Lung microvascular endothelial cell (primary cell): ENCODE results near the gene RANBP3L. TPM values are rescaled to one million over a fixed set of nuclear protein-coding genes. Genes with fewer than 3 reads are reported as not detected.
A peak's percentile ranks its signal among the peaks of the same experiment; 100 is the strongest.
"Not testable (repeated sequence)": the region's sequence is repeated elsewhere in the genome, so short reads cannot be mapped to it uniquely, and the experiment has no call there.

Source experiments
- DNase-seq, 2 donors: peaks; one replicate each; pipeline versions ENCODE4 v3.0.0 to v3.0.0-alpha.2; 2010; ENCODE audit warnings: low read depth in 2 of 2
- total RNA-seq: library from RNA; depleted of rRNA; stranded (reverse); fragments of >200 nt; gene quantifications from 2 replicates; pipeline ENCODE4 v1.2.1, GENCODE V29; 2014

The RANBP3L gene
- total RNA-seq = under 0.01 and 0.20 TPM in 2 replicates

GRCh38 chr5:36301858-36302603 lies at the start of gene RANBP3L:
Gene RANBP3L (minus strand): TSS chr5:36301902. CDS start chr5:36301416, 486 bp downstream.
- DNase-seq = peak; percentile 5 to 43

GRCh38 chr5:36346896-36347690 lies 45.4 kb upstream of the RANBP3L start:
- no peak for DNase-seq

- DNase-seq = no peak
Measured at GRCh38 chr5:36344899-36345298, 43.2 kb upstream of the RANBP3L start.

- not testable (repeated sequence) for DNase-seq
Measured at GRCh38 chr5:36341720-36342119, 40.0 kb upstream of the RANBP3L start.

GRCh38 chr5:36337597-36337996 lies 35.9 kb upstream of the RANBP3L start:
- no peak for DNase-seq

GRCh38 chr5:36334315-36334714 lies 32.6 kb upstream of the RANBP3L start:
- DNase-seq = no peak

- not testable (repeated sequence) for DNase-seq
Measured at GRCh38 chr5:36332720-36333119, 31.0 kb upstream of the RANBP3L start.

GRCh38 chr5:36325196-36325595 lies 23.5 kb upstream of the RANBP3L start:
- DNase-seq = no peak

- DNase-seq = no peak
Measured at GRCh38 chr5:36323926-36324781, 22.5 kb upstream of the RANBP3L start.

- no peak for DNase-seq
Measured at GRCh38 chr5:36312953-36313672, 11.4 kb upstream of the RANBP3L start.

- DNase-seq = no peak
Measured at GRCh38 chr5:36311956-36312355, 10.3 kb upstream of the RANBP3L start.

- no peak for DNase-seq
Measured at GRCh38 chr5:36310138-36310537, 8.4 kb upstream of the RANBP3L start.

- DNase-seq = peak; percentile 59 to 60
Measured at GRCh38 chr5:36305571-36306326, 4.0 kb upstream of the RANBP3L start.

GRCh38 chr5:36304095-36304805 lies 2.5 kb upstream of the RANBP3L start:
- DNase-seq = no peak

GRCh38 chr5:36300927-36301540 lies 668 bp downstream of the RANBP3L start:
- DNase-seq = no peak

- no peak for DNase-seq
Measured at GRCh38 chr5:36300191-36300926, 1.3 kb downstream of the RANBP3L start.

GRCh38 chr5:36298552-36298951 lies 3.1 kb downstream of the RANBP3L start:
- DNase-seq = no peak

- no peak for DNase-seq
Measured at GRCh38 chr5:36297653-36298052, 4.0 kb downstream of the RANBP3L start.
